CD4-positive, CD25-positive, alpha-beta regulatory T cell (primary cell): ENCODE results near the gene MYO18B. TPM values are rescaled to one million over a fixed set of nuclear protein-coding genes. Genes with fewer than 3 reads are reported as not detected.
"Not testable (repeated sequence)": the region's sequence is repeated elsewhere in the genome, so short reads cannot be mapped to it uniquely, and the experiment has no call there.

Experiments used
- ATAC-seq, 2 donors: fragments of 150-1000 bp; cut with Tn5 transposase; one replicate each; pipeline ENCODE4 v1.10.0; 2021; ENCODE audit warnings: low read depth in 2 of 2, moderate number of reproducible peaks in 2 of 2, moderate library complexity in 1 of 2
- DNase-seq, 3 donors: peaks; one replicate each; pipeline versions ENCODE4 v3.0.0 to v3.0.0-alpha.2; 2012 to 2022; ENCODE audit warnings: mixed read lengths in 1 of 3
- H3K27ac ChIP-seq: one replicate; pipeline ENCODE4 v1.7.0; 2013; ENCODE audit warnings: mild to moderate bottlenecking, low read length; ENCODE audit not compliant: insufficient read depth, poor library complexity, severe bottlenecking
- H3K27me3 ChIP-seq: one replicate; pipeline ENCODE4 v1.7.0; 2013; ENCODE audit warnings: low read length; ENCODE audit not compliant: control insufficient read depth, insufficient read depth
- H3K36me3 ChIP-seq: one replicate; pipeline ENCODE4 v1.7.0; 2013; ENCODE audit warnings: mild to moderate bottlenecking, low read length, moderate library complexity; ENCODE audit not compliant: control insufficient read depth, insufficient read depth
- H3K4me1 ChIP-seq: 2 replicates; pipeline ENCODE4 v1.7.0; 2013; ENCODE audit warnings: mild to moderate bottlenecking, low read length; ENCODE audit not compliant: insufficient read depth, control insufficient read depth, poor library complexity, severe bottlenecking
- H3K4me3 ChIP-seq: one replicate; pipeline ENCODE4 v1.7.0; 2013; ENCODE audit warnings: low read depth, mild to moderate bottlenecking, low read length, moderate library complexity
- H3K9me3 ChIP-seq, 2 experiments: 1 replicate in 1 of 2; 2 replicates in 1 of 2; pipeline ENCODE4 v1.7.0; 2013; ENCODE audit warnings: low read length in 2 of 2, mild to moderate bottlenecking in 1 of 2, moderate library complexity in 1 of 2; ENCODE audit not compliant: control insufficient read depth in 2 of 2
- H3K27ac Mint-ChIP-seq, 3 donors: one replicate each; pipeline ENCODE4 v1.8.0; 2020 to 2022; ENCODE audit warnings: mild to moderate bottlenecking in 3 of 3, mixed read lengths in 3 of 3, moderate library complexity in 2 of 3
- H3K27me3 Mint-ChIP-seq: one replicate; pipeline ENCODE4 v1.8.0; 2022; ENCODE audit warnings: mild to moderate bottlenecking, mixed read lengths
- H3K36me3 Mint-ChIP-seq: one replicate; pipeline ENCODE4 v1.8.0; 2020; ENCODE audit warnings: mixed read lengths
- H3K4me1 Mint-ChIP-seq, 4 donors: one replicate each; pipeline ENCODE4 v1.8.0; 2020 to 2022; ENCODE audit warnings: mixed read lengths in 4 of 4, mild to moderate bottlenecking in 1 of 4
- H3K4me3 Mint-ChIP-seq, 4 donors: one replicate each; pipeline ENCODE4 v1.8.0; 2020 to 2022; ENCODE audit warnings: mild to moderate bottlenecking in 4 of 4, mixed read lengths in 4 of 4, moderate library complexity in 3 of 4
- H3K9me3 Mint-ChIP-seq, 7 donors: one replicate each; pipeline ENCODE4 v1.8.0; 2020 to 2022; ENCODE audit warnings: mixed read lengths in 7 of 7, mild to moderate bottlenecking in 3 of 7, moderate library complexity in 2 of 7
- polyA plus RNA-seq, 4 donors: library from polyadenylated mRNA; unstranded; fragments of 300-500 nt; fragmentation: Illumina TruSeq; gene quantifications; one replicate each; pipeline ENCODE4 v1.2.3, GENCODE V29; 2021
- total RNA-seq: library from RNA; stranded (reverse); gene quantifications from one replicate; pipeline ENCODE4 v1.2.3, GENCODE V29; 2022

Gene MYO18B
- total and polyA plus RNA-seq, 5 donors from 2014 or later, result 0.27 to 0.35 TPM; not detected in 3

- DNase-seq (no peak), ATAC-seq (no peak)
- Mint-ChIP-seq H3K27me3 (peaks cover 9% of the 10 kb centered on the region), H3K36me3 (no peaks in the 10 kb centered on the region), H3K27ac (no peak overlapping the region), H3K4me3 (no peak overlapping the region), H3K4me1 (no peaks in the 10 kb centered on the region), H3K9me3 (peaks cover 0 to 5% (median 0%) of the 10 kb centered on the region in 7 donors)
- H3K4me1 ChIP-seq, result no peaks in the 10 kb centered on the region
- no peaks in the 10 kb centered on the region for H3K27me3 ChIP-seq
- no peaks in the 10 kb centered on the region for H3K9me3 ChIP-seq
- no peak overlapping the region for H3K4me3 ChIP-seq
- no peak overlapping the region for H3K27ac ChIP-seq
- H3K36me3 ChIP-seq, result no peaks in the 10 kb centered on the region
Measured at GRCh38 chr22:25976356-25976755, 234.4 kb downstream of the MYO18B start.

GRCh38 chr22:25979968-25980367 is 238.0 kb downstream of the MYO18B start:
- H3K4me1 Mint-ChIP-seq, result no peaks in the 10 kb centered on the region
- DNase-seq, result no peak
- ATAC-seq, result no peak
- no peak overlapping the region for H3K27ac Mint-ChIP-seq
- no peak overlapping the region for H3K27ac ChIP-seq
- no peaks in the 10 kb centered on the region for H3K36me3 Mint-ChIP-seq
- H3K4me1 ChIP-seq, result no peaks in the 10 kb centered on the region
- H3K4me3 Mint-ChIP-seq, result no peak overlapping the region
- no peaks in the 10 kb centered on the region for H3K36me3 ChIP-seq
- H3K27me3 Mint-ChIP-seq, result peaks cover 12% of the 10 kb centered on the region
- peaks cover 4% of the 10 kb centered on the region for H3K27me3 ChIP-seq
- H3K4me3 ChIP-seq, result no peak overlapping the region
- H3K9me3 Mint-ChIP-seq, result peaks cover 0 to 5% (median 0%) of the 10 kb centered on the region in 7 donors
- no peaks in the 10 kb centered on the region for H3K9me3 ChIP-seq

DNA sequence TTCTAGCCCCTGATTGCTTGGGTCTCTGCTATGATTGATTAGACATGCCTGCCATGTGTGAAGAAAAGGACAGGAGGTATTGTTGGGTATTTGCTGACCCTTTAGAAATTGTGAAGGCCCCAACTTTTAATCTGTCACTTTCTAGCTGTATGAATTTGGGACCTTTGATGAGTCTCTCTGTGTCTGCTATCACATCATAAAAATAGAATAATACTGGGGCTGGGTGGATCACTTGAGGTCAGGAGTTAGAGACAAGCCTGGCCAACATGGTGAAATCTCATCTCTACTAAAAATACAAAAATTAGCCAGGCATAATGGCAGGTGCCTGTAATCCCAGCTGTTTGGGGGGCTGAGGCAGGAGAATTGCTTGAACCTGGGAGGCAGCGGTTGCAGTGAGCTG is 242.9 kb downstream of the MYO18B start:
- H3K9me3 ChIP-seq, H3K27ac Mint-ChIP-seq, H3K4me1 Mint-ChIP-seq, H3K27me3 Mint-ChIP-seq, H3K4me3 ChIP-seq, H3K9me3 Mint-ChIP-seq, H3K36me3 Mint-ChIP-seq, H3K27ac ChIP-seq, H3K36me3 ChIP-seq, H3K4me1 ChIP-seq, H3K27me3 ChIP-seq, DNase-seq, ATAC-seq, H3K4me3 Mint-ChIP-seq: not testable (repeated sequence)

- ATAC-seq, result no peak
Measured at GRCh38 chr22:25987948-25988347, 246.0 kb downstream of the MYO18B start.

DNA sequence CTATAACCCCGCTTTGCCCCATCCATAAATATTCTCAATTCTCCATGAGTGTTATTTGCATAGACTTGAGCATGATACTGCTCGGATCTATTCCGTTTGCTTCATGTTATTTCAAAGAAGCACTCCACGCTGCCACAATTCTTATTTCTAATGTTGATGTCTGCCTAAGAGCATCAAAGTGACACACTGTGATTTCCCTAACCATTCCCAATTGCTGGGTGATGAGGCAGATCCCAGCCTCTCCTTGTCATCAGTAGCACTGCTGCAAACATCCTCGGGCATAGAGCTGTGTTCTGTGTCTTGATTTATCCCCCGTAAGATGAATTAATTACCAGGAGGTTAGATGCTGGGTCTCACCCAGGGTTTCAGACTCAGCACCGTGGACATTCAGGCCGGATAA is 249.0 kb downstream of the MYO18B start:
- Mint-ChIP-seq H3K9me3 (peaks cover 0 to 2% (median 0%) of the 10 kb centered on the region in 7 donors), H3K36me3 (no peaks in the 10 kb centered on the region), H3K4me3 (no peak overlapping the region), H3K4me1 (no peaks in the 10 kb centered on the region), H3K27ac (no peak overlapping the region), H3K27me3 (no peaks in the 10 kb centered on the region)
- Histone ChIP-seq H3K36me3 (no peaks in the 10 kb centered on the region), H3K4me3 (no peak overlapping the region), H3K9me3 (no peaks in the 10 kb centered on the region), H3K27me3 (no peaks in the 10 kb centered on the region), H3K27ac (no peak overlapping the region), H3K4me1 (no peaks in the 10 kb centered on the region)
- DNase-seq (no peak), ATAC-seq (no peak)

More at GRCh38 chr22:25987948-25988347, 246.0 kb downstream of the MYO18B start:
- Mint-ChIP-seq H3K9me3 (no peaks in the 10 kb centered on the region), H3K4me3 (no peak overlapping the region), H3K27ac (no peak overlapping the region), H3K27me3 (peaks cover 4% of the 10 kb centered on the region), H3K4me1 (no peaks in the 10 kb centered on the region), H3K36me3 (no peaks in the 10 kb centered on the region)
- Histone ChIP-seq H3K27ac (no peak overlapping the region), H3K4me3 (no peak overlapping the region), H3K27me3 (peaks cover 4% of the 10 kb centered on the region), H3K4me1 (no peaks in the 10 kb centered on the region), H3K36me3 (no peaks in the 10 kb centered on the region), H3K9me3 (no peaks in the 10 kb centered on the region)
- DNase-seq, result peak in 1 of 3 donors; percentile 16

GRCh38 chr22:25992331-25992730 is 250.3 kb downstream of the MYO18B start:
- no peaks in the 10 kb centered on the region for H3K36me3 Mint-ChIP-seq
- H3K9me3 Mint-ChIP-seq, result peaks cover 0 to 2% (median 0%) of the 10 kb centered on the region in 7 donors
- no peaks in the 10 kb centered on the region for H3K4me1 Mint-ChIP-seq
- Histone ChIP-seq H3K27ac (no peak overlapping the region), H3K27me3 (no peaks in the 10 kb centered on the region), H3K4me1 (no peaks in the 10 kb centered on the region), H3K4me3 (no peak overlapping the region), H3K9me3 (no peaks in the 10 kb centered on the region), H3K36me3 (no peaks in the 10 kb centered on the region)
- H3K4me3 Mint-ChIP-seq, result no peak overlapping the region
- H3K27me3 Mint-ChIP-seq, result no peaks in the 10 kb centered on the region
- no peak for DNase-seq
- ATAC-seq, result no peak
- H3K27ac Mint-ChIP-seq, result no peak overlapping the region

DNA sequence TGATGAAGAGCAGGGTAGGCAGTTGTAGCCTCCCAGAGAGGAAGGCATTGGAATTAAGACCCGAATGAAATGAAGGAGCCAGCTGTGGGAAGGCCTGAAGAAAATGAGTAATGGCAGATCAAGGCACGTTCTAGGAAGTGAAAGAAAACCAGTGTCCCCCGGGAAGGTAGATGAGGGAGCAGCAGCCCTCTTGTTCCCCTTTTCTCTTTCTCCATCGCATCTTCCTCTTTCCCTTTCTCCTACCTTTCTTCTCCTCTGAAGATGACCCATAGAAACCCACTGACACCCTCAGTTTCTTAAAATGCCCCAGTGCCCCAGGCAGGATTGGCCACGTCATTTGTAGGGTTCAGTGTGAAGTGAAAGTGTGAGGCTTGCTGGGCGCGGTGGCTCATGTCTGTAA is 254.7 kb downstream of the MYO18B start:
- Histone ChIP-seq H3K9me3 (no peaks in the 10 kb centered on the region), H3K4me1 (no peaks in the 10 kb centered on the region), H3K4me3 (no peak overlapping the region), H3K36me3 (no peaks in the 10 kb centered on the region), H3K27ac (no peak overlapping the region), H3K27me3 (no peaks in the 10 kb centered on the region)
- DNase-seq, result no peak
- peaks cover 0 to 4% (median 0%) of the 10 kb centered on the region in 7 donors for H3K9me3 Mint-ChIP-seq
- H3K27ac Mint-ChIP-seq, result no peak overlapping the region
- no peaks in the 10 kb centered on the region for H3K4me1 Mint-ChIP-seq
- no peaks in the 10 kb centered on the region for H3K27me3 Mint-ChIP-seq
- ATAC-seq, result no peak
- no peaks in the 10 kb centered on the region for H3K36me3 Mint-ChIP-seq
- no peak overlapping the region for H3K4me3 Mint-ChIP-seq

DNA sequence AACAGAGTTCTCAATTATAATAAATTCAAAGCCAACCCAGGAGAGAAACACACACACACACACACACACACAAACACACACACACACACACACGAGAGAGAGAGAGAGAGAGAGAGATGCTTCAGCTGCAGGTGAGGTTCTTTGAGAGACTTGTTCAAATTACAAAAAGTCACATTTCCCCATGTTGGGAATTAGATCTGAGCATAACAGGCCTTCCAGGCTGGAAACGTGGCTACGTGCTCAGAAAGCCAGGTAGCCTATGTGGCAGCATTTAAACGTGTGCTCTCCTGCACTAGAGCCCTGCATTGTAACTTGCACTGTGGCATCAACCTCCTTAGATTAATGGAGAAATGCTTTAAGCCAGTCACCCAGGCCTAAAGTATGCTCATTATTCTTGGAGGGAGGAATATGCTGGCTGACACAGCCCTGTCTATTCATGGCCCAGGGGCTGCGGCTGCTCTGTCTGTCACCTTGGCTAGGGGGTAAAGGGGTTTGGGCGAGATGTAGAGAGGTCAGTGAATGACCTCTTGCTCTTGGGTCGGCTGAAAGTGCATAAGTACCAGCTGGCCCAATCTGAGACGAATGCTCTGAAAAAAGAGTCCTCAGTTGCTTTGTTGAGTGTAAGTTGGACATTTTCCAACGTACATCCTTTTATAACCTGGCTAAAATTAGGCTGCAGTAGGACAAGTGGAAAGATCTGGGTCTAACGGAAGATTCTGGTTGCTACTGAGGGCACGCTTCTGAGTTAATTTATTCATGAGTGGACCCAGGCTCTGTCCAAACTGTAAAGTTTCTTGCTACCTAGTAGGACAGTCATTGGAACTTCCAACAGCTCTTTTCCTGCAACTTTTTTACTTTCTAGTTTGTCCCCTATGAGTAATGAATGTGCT is 256.1 kb downstream of the MYO18B start:
- H3K27me3 Mint-ChIP-seq, result no peaks in the 10 kb centered on the region

More for the DNA sequence above, 256.1 kb downstream of the MYO18B start:
- Mint-ChIP-seq H3K27ac (no peak overlapping the region), H3K9me3 (peaks cover 0 to 4% (median 0%) of the 10 kb centered on the region in 7 donors), H3K36me3 (no peaks in the 10 kb centered on the region), H3K4me1 (no peaks in the 10 kb centered on the region), H3K4me3 (no peak overlapping the region)
- Histone ChIP-seq H3K4me3 (no peak overlapping the region), H3K9me3 (no peaks in the 10 kb centered on the region), H3K4me1 (no peaks in the 10 kb centered on the region), H3K27me3 (no peaks in the 10 kb centered on the region), H3K27ac (no peak overlapping the region), H3K36me3 (no peaks in the 10 kb centered on the region)
- DNase-seq, result no peak
- ATAC-seq, result no peak
